ENCODE results near the gene C1orf74.

DNA sequence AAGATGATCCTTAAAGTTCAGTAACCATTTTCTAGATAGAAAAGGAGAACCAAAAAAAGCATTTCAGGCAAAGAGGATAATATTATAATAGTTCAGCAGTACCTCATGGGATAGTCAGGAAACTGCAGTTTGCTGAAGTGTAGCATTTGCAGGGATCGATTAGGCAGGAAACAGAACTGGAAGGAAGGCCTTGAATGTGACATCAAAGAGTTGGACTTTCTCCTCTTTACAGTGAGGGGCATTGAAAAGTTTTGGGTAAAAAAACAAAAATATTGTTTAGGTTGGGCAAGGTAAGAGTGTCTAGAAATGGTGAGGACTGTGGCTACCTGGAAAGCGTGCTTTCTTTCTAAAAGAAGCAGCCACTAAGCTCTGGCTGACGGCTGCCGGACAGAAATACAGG lies 29.5 kb upstream of the C1orf74 start:
- TF ChIP-seq, protein P1, sequence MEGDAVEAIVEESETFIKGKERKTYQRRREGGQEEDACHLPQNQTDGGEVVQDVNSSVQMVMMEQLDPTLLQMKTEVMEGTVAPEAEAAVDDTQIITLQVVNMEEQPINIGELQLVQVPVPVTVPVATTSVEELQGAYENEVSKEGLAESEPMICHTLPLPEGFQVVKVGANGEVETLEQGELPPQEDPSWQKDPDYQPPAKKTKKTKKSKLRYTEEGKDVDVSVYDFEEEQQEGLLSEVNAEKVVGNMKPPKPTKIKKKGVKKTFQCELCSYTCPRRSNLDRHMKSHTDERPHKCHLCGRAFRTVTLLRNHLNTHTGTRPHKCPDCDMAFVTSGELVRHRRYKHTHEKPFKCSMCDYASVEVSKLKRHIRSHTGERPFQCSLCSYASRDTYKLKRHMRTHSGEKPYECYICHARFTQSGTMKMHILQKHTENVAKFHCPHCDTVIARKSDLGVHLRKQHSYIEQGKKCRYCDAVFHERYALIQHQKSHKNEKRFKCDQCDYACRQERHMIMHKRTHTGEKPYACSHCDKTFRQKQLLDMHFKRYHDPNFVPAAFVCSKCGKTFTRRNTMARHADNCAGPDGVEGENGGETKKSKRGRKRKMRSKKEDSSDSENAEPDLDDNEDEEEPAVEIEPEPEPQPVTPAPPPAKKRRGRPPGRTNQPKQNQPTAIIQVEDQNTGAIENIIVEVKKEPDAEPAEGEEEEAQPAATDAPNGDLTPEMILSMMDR (IDR thresholded peaks at IDR 0.05 in 4 of 5, conservative IDR thresholded peaks at IDR 0.05 in 1 of 5): no peak
- no peak for TF ChIP-seq POLR2A (IDR thresholded peaks at IDR 0.05)
